ENCODE measurements around the gene COA7.

Gene COA7

GRCh38 chr1:52635321-52636089 lies 62.6 kb downstream of the COA7 start:
- DNase-seq (ENCODE audit: low spot score): no peak

Data from RKO (cell line).